ENCODE measurements around the gene SDCBP2.

- TF ChIP-seq, protein P1, sequence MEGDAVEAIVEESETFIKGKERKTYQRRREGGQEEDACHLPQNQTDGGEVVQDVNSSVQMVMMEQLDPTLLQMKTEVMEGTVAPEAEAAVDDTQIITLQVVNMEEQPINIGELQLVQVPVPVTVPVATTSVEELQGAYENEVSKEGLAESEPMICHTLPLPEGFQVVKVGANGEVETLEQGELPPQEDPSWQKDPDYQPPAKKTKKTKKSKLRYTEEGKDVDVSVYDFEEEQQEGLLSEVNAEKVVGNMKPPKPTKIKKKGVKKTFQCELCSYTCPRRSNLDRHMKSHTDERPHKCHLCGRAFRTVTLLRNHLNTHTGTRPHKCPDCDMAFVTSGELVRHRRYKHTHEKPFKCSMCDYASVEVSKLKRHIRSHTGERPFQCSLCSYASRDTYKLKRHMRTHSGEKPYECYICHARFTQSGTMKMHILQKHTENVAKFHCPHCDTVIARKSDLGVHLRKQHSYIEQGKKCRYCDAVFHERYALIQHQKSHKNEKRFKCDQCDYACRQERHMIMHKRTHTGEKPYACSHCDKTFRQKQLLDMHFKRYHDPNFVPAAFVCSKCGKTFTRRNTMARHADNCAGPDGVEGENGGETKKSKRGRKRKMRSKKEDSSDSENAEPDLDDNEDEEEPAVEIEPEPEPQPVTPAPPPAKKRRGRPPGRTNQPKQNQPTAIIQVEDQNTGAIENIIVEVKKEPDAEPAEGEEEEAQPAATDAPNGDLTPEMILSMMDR (IDR thresholded peaks at IDR 0.05) = no peak
- TF ChIP-seq ZFX (IDR thresholded peaks at IDR 0.05; ENCODE audit: borderline replicate concordance) = no peak
Measured at GRCh38 chr20:1327827-1328679, 886 bp downstream of the SDCBP2 start.

All from 22Rv1 (cell line).